Gastrocnemius medialis (tissue), 4 donors: ENCODE measurements around the gene ANKRD31. TPM values are rescaled to one million over a fixed set of nuclear protein-coding genes. Genes with fewer than 3 reads are reported as not detected.
"Not testable (repeated sequence)": the region's sequence is repeated elsewhere in the genome, so short reads cannot be mapped to it uniquely, and the experiment has no call there.

Experiments used
- ATAC-seq, 2 donors: fragments of 150-250 bp; one replicate each; pipeline ENCODE4 v1.9.1; 2016
- DNase-seq, 2 donors: peaks; one replicate each; pipeline ENCODE4 v3.0.0-alpha.2; 2019
- H3K27ac ChIP-seq, 4 donors: fragments of 200-600 bp; sonication (generic); 1 replicate in 1 of 4; 2 replicates in 3 of 4; pipeline ENCODE4 v1.5.1; 2016 to 2018; ENCODE audit warnings: mild to moderate bottlenecking in 2 of 4, moderate library complexity in 1 of 4
- H3K27me3 ChIP-seq, 3 donors: fragments of 200-600 bp; sonication (generic) in 2 of 3; 1 replicate in 1 of 3; 2 replicates in 2 of 3; pipeline versions ENCODE4 v1.5.1 to v1.6.0; 2016 to 2019; ENCODE audit warnings: mild to moderate bottlenecking in 1 of 3, moderate library complexity in 1 of 3
- H3K36me3 ChIP-seq, 2 donors: fragments of 200-600 bp; sonication (generic) in 1 of 2; one replicate each; pipeline ENCODE4 v1.5.1; 2017 to 2018
- H3K4me1 ChIP-seq, 2 donors: fragments of 200-600 bp; sonication (generic) in 1 of 2; one replicate each; pipeline ENCODE4 v1.5.1; 2016 to 2017; ENCODE audit warnings: mild to moderate bottlenecking in 2 of 2
- H3K4me3 ChIP-seq, 4 donors: fragments of 200-600 bp; sonication (generic) in 3 of 4; 1 replicate in 1 of 4; 2 replicates in 3 of 4; pipeline ENCODE4 v1.5.1; 2016 to 2019; ENCODE audit warnings: mild to moderate bottlenecking in 2 of 4
- H3K9me3 ChIP-seq, 3 donors: fragments of 200-600 bp; sonication (generic) in 2 of 3; 1 replicate in 1 of 3; 2 replicates in 2 of 3; pipeline ENCODE4 v1.5.1; 2016 to 2019
- POLR2A ChIP-seq, 2 donors: fragments of 450-650 bp; IDR thresholded peaks; one replicate each; pipeline ENCODE4 v1.6.1; 2017; ENCODE audit warnings: antibody characterized with exemption in 2 of 2, mild to moderate bottlenecking in 2 of 2, moderate library complexity in 2 of 2
- in situ Hi-C, 4 donors: fragments of 200-750 bp; cut with MboI; loops; one replicate each; pipeline versions ENCODE4 v1.15.0 to v1.8.0; 2017; ENCODE audit warnings: low sequenced_read_pairs in 4 of 4
- intact Hi-C: fragments of 100-400 bp; cut with DNase I; formaldehyde crosslinking; loops from one replicate; pipeline ENCODE4 v1.15.1; 2023; ENCODE audit warnings: low total_unique reads
- total RNA-seq, 4 donors: library from RNA; depleted of rRNA; stranded (reverse); fragments of >200 nt; gene quantifications; one replicate each; pipeline versions ENCODE4 v1.1.0 to v1.2.3, GENCODE V29; 2016
- TF ChIP-seq, protein P1 (sequence below), 5 experiments: fragments of 450-650 bp in 3 of 5; fragments of 200-600 bp in 2 of 5; sonication (generic) in 2 of 5; IDR thresholded peaks in 4 of 5; conservative IDR thresholded peaks in 1 of 5; 1 replicate in 4 of 5; 2 replicates in 1 of 5; pipeline ENCODE4 v1.5.1; 2016 to 2019; ENCODE audit warnings: antibody characterized with exemption in 5 of 5, mild to moderate bottlenecking in 3 of 5, moderate library complexity in 3 of 5

The ANKRD31 gene
- total RNA-seq, 4 donors from 2014 or later: 0.03 TPM; not detected in 3

DNA sequence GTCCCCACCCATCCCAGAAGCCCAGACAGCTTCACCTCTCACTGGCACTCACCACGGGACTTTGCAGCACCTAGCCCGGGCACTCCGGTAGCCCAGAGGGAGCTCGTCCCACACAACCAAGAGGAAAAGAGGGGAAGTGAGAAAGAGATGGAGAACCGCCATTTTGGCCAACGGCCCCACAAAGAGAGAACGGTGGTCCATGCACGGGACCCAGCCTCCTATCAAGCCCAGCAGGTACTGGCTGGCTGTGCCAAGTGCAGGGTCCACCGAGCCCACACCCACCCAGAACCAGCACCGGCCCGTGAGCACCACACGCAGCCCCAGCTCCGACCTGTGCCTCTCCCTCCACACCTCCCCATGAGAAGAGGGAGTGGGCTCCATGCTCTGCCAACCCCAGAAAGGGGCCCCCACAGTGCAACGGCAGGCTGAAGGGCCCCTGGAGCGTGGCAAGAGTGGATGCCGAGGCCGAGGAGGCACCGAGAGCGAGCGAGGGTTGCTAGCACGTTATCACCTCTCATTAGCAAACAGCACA, 105.8 kb downstream of the ANKRD31 start:
- intact Hi-C loops: no loop called here
- Histone ChIP-seq H3K4me1 (no peaks in the 10 kb centered on the region), H3K27ac (no peak overlapping the region), H3K36me3 (no peaks in the 10 kb centered on the region), H3K27me3 (no peaks in the 10 kb centered on the region), H3K4me3 (no peak overlapping the region), H3K9me3 (no peaks in the 10 kb centered on the region)
- ATAC-seq (no peak), DNase-seq (no peak)
- in situ Hi-C loops: no loop called here
- TF ChIP-seq POLR2A (IDR thresholded peaks at IDR 0.05): no peak
- TF ChIP-seq, protein P1, sequence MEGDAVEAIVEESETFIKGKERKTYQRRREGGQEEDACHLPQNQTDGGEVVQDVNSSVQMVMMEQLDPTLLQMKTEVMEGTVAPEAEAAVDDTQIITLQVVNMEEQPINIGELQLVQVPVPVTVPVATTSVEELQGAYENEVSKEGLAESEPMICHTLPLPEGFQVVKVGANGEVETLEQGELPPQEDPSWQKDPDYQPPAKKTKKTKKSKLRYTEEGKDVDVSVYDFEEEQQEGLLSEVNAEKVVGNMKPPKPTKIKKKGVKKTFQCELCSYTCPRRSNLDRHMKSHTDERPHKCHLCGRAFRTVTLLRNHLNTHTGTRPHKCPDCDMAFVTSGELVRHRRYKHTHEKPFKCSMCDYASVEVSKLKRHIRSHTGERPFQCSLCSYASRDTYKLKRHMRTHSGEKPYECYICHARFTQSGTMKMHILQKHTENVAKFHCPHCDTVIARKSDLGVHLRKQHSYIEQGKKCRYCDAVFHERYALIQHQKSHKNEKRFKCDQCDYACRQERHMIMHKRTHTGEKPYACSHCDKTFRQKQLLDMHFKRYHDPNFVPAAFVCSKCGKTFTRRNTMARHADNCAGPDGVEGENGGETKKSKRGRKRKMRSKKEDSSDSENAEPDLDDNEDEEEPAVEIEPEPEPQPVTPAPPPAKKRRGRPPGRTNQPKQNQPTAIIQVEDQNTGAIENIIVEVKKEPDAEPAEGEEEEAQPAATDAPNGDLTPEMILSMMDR (IDR thresholded peaks at IDR 0.05 in 4 of 5, conservative IDR thresholded peaks at IDR 0.05 in 1 of 5): no peak

DNA sequence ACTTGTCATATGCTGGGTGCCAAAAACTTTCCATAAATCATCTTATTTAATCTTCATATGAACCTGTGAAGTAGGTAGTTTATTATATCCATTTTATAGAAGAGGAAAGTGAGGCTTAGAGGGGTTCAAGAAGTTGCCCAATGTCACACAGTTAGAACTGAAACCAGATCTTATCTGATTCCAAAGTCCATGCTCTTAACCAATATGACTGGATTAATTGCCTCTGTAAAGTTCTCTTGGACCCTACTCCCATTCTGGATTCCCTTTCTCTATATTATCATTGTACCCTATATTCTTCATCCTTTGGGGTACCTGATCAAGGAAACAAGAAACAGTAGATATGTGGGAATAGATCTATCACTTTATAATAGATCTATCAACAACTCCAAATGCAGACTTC, 119.8 kb downstream of the ANKRD31 start:
- Histone ChIP-seq H3K36me3 (no peaks in the 10 kb centered on the region), H3K4me3 (no peak overlapping the region), H3K27me3 (no peaks in the 10 kb centered on the region), H3K4me1 (no peaks in the 10 kb centered on the region), H3K27ac (no peak overlapping the region), H3K9me3 (no peaks in the 10 kb centered on the region)
- TF ChIP-seq POLR2A (IDR thresholded peaks at IDR 0.05): no peak
- TF ChIP-seq, protein P1 (IDR thresholded peaks at IDR 0.05 in 4 of 5, conservative IDR thresholded peaks at IDR 0.05 in 1 of 5): no peak
- DNase-seq (no peak), ATAC-seq (no peak)
- in situ Hi-C loops: no loop called here
- intact Hi-C loops: no loop called here

DNA sequence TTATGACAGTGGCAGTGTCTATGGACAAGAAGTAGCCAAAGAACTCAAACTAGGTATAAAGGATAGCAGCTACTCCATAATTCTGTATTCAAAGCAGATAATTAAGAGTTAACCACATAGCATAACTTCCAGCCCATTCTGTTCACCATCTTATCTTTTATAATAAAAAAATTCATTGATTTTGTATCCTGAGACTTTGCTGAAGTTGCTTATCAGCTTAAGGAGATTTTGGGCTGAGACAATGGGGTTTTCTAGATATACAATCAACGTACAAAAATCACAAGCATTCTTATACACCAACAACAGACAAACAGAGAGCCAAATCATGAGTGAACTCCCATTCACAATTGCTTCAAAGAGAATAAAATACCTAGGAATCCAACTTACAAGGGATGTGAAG, 122.4 kb downstream of the ANKRD31 start:
- ATAC-seq, H3K27me3 ChIP-seq, H3K27ac ChIP-seq, H3K4me3 ChIP-seq, in situ Hi-C loops, DNase-seq, H3K4me1 ChIP-seq, H3K36me3 ChIP-seq, H3K9me3 ChIP-seq, intact Hi-C loops: not testable (repeated sequence)

DNA sequence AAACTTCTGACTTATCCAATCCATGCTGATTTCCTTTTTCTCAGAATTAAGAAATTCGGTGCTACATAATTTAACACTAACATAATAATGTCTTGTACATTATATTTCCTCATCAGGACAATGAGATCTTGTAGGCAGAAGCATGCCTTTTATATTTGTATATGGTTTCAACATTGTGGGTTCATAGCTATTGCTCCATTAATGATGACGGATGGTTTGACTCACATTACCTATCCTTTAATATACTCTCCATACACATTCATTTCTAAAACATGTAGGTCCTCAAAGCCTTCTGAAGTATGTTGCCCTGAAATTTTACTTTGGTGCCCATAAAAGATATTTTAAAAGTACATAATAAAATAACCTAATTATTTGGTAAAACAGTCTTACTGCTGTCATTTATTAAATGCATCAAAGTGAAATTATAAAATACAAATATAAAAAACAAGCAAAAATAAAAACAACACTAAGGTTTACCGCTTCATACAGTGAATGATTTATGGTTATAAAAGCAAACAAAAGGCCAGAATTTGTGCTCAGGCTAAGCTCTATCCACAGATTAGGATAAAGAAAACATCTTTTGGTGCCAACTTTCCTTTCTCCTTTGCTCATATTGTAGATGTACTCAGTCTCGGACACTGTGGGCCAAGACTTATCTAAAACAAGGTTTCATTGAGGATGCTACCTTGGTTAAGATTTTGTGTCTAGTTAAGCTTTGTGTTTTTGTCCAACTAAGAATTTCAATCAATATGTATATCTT, 123.1 kb downstream of the ANKRD31 start:
- Histone ChIP-seq H3K27me3 (no peaks in the 10 kb centered on the region), H3K4me1 (no peaks in the 10 kb centered on the region), H3K9me3 (no peaks in the 10 kb centered on the region), H3K4me3 (no peak overlapping the region), H3K27ac (no peak overlapping the region), H3K36me3 (no peaks in the 10 kb centered on the region)
- intact Hi-C loops: no loop called here
- ATAC-seq (no peak), DNase-seq (no peak)
- in situ Hi-C loops: no loop called here
- TF ChIP-seq, protein P1 (IDR thresholded peaks at IDR 0.05 in 4 of 5, conservative IDR thresholded peaks at IDR 0.05 in 1 of 5): no peak
- TF ChIP-seq POLR2A (IDR thresholded peaks at IDR 0.05): no peak

DNA sequence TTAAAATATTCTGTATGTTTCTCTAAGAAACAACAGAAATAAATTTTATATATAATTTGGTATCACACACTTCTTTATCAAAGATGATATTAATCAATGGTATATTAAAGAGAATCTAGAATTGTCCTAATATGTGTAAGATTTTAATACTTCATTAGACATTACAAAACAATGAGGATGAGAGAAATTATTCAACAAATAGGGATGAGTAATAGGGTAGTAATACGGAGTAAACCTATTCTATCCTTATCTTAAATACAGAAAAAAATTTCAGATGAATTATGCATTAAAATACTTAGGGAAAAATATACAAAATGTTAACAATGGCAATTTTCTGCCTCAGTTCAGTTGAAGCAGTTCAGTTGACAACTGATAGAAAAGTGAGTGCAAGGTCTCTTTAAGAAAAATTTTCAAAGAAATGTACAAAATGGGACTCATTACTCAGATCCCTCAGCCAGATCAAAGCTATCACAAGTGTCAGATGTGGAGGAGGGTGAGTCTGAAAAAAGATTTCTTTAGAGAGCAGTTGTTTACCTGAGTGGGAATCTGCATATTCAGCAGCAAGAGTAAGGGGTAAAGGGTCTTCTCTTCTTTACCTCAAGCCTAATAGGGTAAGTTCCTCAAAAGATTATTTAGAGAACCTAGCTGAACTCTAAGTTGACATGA, 127.6 kb downstream of the ANKRD31 start:
- in situ Hi-C loops: no loop called here
- intact Hi-C loops: no loop called here
- no peaks in the 10 kb centered on the region for H3K27me3 ChIP-seq
- H3K4me1 ChIP-seq: no peaks in the 10 kb centered on the region
- ATAC-seq (no peak), DNase-seq (no peak)
- H3K27ac ChIP-seq: no peak overlapping the region
- TF ChIP-seq POLR2A (IDR thresholded peaks at IDR 0.05): no peak
- TF ChIP-seq, protein P1 (IDR thresholded peaks at IDR 0.05 in 4 of 5, conservative IDR thresholded peaks at IDR 0.05 in 1 of 5): no peak
- no peaks in the 10 kb centered on the region for H3K9me3 ChIP-seq
- H3K36me3 ChIP-seq: no peaks in the 10 kb centered on the region
- no peak overlapping the region for H3K4me3 ChIP-seq
